ENCODE results near the gene NFKBIZ. TPM values are rescaled to one million over a fixed set of nuclear protein-coding genes. Genes with fewer than 3 reads are reported as not detected.

NFKBIZ gene
- total RNA-seq, 1 donor from 2014 or later = 224 TPM

DNA sequence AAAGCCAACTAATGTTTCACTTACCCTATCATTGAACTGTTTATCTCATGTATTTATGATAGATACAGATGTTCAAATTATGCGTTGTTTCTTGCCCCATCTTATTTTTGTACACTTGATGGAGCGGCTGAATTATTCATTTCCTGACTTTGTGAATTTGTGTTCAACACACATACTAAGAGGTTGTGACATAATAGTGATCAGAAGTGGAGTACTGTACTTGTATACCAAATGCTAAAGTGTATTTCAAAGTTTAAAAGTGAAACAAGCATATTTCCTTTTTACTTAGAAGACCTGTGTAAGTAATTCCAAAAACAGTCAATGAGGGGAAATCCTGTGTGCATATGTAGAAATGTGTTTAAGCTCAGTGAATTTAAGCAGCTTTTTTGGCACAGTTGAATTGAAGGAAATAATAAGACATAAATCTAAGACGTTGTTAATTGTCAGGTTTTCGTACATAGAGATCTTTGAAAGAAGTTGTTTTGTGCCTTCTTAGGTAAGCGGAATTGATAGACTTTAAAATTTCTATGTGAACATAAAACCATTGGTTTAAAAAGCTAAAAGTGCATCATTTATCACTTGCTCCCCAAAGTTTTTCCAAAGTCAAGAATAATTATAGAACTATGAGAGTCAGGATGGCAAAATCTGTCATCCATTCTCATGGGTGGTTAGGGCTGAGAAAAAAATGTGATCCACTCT is 1.9 kb downstream of the NFKBIZ start:
- peak; percentile 26 for DNase-seq (ENCODE audit: low read depth)

DNA sequence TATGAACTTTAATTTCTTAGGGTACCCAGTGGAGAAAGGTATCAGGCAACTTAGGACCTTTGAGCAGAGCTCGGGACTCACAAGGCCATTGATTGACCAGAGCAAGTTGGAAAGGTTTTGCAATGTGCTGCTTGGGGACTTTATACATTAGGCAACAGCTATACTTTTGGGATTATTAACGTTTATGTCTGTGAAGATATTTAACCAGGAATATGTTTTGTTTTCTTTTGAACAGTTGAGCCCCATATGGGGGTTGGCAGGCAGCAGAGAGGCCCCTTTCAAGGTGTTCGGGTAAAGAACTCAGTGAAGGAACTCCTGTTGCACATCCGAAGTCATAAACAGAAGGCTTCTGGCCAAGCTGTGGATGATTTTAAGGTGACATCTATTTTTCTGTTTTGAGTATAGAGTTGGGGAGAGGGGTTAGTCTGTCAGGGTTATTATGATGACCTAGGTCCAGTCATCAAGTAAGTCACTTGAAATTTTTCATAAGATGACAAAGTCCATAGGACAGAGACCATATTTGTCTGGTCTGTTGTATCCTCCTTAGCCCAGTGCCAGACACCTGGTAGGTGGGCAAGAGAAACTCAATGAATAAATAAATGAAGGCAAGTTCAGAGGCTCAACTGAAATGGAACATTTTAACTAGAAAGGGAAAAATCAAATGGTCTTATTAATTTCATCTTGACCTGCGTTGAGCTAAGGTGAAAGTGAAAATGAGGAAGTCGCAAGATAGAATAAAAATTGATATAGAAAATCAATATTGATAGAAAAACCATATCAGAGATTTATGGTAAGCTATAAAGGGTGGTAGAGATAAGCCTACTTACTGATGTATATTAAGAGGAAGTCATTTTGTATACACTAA is 2.8 kb downstream of the NFKBIZ start:
- DNase-seq (ENCODE audit: low read depth) = peak; percentile 26

DNA sequence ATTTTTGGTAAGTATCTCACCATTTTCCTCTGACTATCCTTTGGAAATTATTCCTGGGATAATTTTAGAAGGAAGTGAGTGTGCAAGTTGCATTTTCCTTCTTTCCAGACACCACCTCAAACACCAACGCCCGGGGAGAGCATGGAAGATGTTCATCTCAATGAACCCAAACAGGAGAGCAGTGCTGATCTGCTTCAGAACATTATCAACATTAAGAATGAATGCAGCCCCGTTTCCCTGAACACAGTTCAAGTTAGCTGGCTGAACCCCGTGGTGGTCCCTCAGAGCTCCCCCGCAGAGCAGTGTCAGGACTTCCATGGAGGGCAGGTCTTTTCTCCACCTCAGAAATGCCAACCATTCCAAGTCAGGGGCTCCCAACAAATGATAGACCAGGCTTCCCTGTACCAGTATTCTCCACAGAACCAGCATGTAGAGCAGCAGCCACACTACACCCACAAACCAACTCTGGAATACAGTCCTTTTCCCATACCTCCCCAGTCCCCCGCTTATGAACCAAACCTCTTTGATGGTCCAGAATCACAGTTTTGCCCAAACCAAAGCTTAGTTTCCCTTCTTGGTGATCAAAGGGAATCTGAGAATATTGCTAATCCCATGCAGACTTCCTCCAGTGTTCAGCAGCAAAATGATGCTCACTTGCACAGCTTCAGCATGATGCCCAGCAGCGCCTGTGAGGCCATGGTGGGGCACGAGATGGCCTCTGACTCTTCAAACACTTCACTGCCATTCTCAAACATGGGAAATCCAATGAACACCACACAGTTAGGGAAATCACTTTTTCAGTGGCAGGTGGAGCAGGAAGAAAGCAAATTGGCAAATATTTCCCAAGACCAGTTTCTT is 3.9 kb downstream of the NFKBIZ start:
- peak; percentile 12 for DNase-seq (ENCODE audit: low read depth)

DNA sequence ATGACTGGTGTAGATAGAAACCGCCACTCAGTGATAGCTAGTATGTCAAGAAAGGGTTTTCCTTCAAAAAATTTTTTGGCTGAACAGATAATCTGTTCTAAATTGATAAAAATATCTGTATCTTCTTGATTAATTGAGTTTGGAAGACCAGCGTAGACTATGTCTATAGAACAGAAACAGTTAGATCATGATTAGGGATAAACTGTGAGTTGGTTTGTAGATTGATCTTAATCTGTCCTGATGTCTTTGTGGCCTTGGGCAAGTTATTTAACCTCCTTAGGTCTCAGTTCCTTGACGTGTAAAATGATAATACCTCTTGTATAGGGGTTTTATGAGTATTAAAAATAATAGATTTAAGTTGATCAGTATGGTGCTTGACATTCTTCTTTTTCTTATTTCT is 4.7 kb downstream of the NFKBIZ start:
- DNase-seq (ENCODE audit: low read depth) = peak; percentile 16

DNA sequence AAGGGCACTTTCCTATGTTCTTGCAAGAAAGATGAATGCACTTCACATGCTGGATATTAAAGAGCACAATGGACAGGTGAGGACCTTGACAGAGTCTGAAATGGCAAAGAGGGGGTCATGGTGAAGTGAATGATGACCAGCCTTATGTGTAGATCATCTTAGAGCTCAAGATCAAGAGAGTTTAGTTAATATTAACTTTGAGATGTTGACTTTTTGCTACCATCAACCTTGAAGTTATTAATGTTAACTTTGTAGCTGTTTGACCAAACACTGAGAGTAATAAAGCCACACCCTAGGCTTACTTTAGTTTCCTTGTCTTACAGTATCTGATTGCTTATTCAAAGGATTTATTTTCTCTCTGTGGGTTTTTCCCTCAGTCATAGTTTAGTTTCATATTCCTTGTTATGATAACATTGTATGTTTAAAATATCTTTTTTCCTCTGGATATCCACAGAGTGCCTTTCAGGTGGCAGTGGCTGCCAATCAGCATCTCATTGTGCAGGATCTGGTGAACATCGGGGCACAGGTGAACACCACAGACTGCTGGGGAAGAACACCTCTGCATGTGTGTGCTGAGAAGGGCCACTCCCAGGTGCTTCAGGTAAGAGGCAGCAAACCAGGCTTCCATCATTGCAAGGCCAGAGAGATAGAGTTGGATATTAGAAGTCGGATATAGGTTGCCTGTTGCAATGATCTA is 5.4 kb downstream of the NFKBIZ start:
- DNase-seq (ENCODE audit: low read depth) = peak; percentile 41

DNA sequence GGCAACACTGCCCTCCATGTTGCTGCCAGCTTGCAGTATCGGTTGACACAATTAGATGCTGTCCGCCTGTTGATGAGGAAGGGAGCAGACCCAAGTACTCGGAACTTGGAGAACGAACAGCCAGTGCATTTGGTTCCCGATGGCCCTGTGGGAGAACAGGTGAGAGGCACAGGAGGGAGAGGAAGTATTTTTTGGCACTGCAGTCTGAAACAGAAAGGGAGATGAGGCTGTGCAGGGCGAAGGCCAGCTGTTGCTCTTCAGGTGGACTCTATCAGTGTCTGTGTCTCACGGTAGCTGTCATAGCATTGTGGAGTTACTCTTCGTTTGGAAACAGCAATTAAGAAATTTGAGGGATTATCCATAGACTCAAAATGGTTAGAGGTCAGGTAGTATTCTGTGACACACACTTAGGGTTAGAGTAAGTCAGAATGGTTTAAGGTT is 8.0 kb downstream of the NFKBIZ start:
- DNase-seq (ENCODE audit: low read depth) = peak; percentile 23

DNA sequence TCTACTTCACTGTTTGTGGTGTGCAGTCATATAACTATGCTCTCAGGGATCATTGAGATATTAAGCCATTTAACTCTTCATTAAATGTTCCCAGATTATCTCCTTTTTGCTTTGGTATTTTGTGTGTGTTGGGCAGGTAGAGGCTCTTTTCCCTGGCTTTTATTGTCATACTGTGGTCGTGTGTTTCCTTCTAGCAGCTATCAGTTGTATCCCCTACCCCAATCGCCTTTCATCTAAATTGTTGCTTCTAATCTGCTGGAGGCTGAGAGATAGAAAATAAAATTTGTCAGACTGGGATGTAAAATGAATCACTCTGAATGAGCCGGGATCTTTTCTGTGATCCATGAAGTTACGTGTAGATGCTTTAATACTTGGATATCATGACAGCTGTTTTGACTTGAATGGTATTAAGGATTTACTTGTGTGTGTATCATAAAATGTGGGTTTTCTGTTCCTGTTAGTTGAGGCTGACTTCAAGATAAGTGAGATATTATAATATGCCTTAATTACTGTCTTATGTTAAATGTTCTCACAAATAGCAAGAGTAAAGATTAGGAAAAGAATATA is 9.2 kb downstream of the NFKBIZ start:
- DNase-seq (ENCODE audit: low read depth) = peak; percentile 27

DNA sequence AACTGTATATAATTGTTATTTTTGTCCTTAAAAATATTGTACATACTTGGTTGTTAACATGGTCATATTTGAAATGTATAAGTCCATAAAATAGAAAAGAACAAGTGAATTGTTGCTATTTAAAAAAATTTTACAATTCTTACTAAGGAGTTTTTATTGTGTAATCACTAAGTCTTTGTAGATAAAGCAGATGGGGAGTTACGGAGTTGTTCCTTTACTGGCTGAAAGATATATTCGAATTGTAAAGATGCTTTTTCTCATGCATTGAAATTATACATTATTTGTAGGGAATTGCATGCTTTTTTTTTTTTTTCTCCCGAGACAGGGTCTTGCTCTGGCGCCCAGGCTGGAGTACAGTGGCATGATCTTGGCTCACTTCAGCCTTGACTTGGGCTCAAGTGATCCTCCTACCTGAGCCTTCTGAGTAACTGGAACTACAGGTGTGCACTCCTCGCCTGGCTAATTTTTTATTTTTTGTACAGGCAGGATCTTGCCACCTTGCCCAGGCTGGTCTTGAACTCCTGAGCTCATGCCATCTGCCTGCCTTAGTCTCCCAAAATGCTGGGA is 10.7 kb downstream of the NFKBIZ start:
- DNase-seq (ENCODE audit: low read depth) = peak; percentile 23

DNA sequence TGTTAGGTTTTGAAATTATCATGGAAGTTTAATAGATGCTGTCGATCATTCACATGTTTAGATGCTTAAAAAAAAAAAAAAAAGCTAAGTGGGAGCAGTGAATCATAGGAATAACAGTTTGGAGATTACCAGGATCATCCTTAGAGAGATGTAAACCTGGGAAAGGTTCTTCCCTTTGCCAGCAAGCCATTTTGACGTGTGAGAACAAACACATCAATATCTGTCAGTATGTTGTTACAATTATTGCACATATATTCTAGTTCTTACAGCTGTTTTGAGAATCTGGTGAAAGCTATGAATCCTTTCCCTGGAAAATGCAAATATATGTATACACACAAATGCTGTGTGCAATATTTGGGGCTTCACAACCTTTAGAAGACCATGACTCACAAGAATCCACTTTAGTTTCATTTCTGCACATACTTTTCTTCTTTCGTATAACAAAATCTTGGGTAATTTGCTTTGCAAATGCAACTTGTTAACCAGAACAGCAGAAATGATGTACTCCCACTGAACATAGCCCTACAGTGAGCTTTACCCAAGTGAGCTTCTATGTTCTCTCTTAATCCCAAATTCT is 12.0 kb downstream of the NFKBIZ start:
- no peak for DNase-seq (ENCODE audit: low read depth)

DNA sequence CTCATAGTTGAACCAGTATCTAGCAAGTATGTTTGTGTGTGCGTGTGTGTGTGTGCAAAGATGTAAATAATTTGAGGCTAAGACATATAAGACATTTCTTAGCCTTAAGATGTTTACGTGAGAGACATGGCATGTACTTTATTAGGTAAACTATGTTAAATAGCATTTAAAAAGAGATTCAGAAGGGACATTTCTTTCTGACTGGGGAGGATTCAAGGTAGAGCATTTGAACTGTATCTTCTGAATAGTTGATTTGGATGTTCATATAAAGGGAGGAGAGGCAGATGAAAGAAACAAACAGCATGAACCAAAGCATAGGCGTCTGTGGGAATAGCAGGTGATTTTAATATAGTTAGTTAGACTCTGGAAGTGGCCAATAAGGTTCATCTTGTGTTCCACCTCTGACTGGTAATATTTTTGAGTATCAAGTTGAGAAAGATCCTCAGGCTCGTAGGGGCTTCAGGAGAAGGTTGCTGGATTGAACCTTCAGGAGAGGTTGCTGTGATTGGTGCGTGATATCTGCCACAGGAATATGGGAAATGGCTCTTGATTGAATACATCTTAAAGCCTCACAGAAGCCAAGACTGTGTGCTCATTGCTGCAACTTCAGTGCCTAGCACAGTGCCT is 12.6 kb downstream of the NFKBIZ start:
- peak; percentile 79 for DNase-seq (ENCODE audit: low read depth)

DNA sequence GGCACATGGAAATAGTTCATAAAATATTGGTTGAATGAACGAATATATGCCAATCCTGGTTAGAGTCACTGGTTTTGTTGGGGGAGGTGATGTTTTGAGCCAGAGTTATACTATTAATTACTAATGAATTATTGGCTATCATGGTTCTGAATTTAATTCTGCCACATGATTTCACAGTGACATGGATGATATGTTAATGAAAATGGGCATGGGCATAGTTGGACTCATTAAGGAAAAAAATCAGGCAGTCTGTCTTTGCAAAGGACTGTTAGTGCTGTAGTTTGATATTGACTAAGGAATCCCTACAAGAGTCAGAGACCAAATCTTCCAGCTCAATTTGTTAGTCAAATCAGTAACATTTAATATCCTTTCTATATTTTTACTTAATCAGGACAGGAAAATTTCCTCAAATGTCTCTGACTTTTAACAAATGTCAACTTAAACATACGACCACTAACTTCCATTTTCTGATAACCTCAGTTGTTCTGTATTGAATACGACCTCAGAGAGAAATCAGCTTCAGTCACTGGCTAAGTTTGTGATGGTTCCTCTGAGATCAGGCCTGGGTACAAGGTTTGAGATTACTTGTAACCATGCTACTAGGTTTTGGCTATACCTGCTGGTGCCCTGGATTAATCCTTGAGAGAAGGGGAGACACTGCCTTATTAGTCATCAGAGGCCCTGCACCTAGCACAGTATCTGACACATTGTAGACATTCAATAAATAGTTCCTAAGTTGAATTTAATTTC is 13.3 kb downstream of the NFKBIZ start:
- peak; percentile 82 for DNase-seq (ENCODE audit: low read depth)

DNA sequence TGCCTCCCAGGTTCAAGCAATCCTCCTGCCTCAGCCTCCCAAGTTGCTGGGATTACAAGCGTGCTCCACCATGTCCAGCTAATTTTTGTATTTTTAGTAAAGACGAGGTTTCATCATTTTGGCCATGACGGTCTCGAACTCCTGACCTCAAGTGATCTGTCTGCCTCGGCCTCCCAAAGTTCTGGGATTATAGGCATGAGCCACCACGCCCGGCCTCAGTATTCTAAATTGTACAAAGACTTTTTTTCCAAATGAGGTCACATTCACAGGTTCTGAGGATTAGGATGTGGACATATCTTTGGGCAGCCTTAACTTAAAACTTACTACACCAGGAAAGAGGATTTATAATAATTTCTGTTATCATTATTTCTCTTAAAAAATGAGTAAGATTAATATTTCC is 15.6 kb downstream of the NFKBIZ start:
- peak; percentile 33 for DNase-seq (ENCODE audit: low read depth)

DNA sequence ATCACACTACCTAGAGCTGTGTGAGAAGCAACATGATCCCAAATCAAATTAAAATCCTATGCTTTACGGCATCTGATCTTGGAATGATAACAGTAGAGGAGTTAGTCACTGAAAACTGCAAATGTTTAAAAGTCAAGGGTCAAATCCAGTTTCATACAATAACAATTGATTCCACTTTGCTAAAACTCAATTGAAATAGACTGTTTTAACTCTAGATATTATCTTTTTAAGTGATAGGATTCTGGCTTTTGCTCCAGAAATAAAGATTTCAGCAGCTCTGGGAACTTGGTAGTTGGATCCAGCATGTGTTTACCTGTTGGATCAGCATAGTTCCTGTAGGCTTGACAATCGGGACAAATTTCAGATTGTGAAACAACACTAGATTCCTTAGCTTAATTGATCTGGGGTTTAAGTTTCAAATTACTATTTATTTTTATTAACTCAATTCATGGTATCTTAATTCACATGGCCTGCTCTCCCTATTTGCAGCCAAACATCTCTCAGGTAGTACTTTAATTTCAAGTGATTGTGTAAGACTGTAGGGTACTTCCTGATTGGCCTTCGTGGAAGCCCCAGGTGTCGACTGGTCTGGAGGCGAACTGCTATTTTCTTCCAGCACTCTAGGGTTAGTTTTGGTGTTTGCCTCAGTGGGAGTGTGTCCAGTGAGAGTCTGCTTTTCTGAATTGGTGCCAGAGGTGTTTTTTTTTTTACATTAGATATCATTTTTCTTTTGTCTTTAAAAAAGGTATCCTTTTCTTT is 16.6 kb downstream of the NFKBIZ start:
- peak; percentile 56 for DNase-seq (ENCODE audit: low read depth)

DNA sequence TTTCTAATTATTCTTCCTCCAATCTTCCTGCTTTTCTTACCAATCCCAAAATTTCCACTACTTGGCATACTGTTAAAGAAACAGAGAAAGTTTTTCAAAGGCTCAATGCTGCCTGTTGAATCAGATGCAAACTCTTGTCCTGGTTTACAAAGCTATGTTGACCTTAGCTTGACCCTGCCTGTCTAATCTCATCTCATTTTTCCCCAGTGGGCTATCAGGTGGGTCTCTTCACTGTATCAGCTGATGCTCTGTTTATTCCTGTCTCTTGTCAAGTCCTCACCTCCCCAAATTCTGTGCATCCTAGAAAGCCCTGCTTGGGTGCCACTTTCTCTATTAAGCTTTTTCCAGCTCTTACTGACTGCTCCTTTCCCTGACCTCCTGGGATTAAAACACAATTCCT is 18.2 kb downstream of the NFKBIZ start:
- DNase-seq (ENCODE audit: low read depth) = peak; percentile 28

DNA sequence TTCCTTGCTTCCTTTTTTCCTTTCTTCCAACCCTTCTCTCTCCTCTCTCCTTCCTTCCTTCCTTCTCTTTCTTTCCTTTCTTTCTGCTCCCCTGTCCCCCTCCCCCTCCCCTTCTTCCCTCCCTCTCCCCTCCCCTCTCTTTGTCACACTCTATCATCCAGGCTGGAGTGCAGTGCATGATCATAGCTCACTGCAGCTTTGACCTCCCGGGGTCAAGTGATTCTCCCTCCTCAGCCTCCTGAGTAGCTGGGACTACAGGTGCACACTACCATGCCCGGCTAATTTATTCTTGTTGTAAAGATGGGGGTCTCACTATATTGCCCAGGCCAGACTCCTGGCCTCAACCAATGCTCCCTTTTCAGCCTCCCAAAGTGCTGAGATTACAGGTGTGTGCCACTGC is 18.7 kb downstream of the NFKBIZ start:
- DNase-seq (ENCODE audit: low read depth) = peak; percentile 25

DNA sequence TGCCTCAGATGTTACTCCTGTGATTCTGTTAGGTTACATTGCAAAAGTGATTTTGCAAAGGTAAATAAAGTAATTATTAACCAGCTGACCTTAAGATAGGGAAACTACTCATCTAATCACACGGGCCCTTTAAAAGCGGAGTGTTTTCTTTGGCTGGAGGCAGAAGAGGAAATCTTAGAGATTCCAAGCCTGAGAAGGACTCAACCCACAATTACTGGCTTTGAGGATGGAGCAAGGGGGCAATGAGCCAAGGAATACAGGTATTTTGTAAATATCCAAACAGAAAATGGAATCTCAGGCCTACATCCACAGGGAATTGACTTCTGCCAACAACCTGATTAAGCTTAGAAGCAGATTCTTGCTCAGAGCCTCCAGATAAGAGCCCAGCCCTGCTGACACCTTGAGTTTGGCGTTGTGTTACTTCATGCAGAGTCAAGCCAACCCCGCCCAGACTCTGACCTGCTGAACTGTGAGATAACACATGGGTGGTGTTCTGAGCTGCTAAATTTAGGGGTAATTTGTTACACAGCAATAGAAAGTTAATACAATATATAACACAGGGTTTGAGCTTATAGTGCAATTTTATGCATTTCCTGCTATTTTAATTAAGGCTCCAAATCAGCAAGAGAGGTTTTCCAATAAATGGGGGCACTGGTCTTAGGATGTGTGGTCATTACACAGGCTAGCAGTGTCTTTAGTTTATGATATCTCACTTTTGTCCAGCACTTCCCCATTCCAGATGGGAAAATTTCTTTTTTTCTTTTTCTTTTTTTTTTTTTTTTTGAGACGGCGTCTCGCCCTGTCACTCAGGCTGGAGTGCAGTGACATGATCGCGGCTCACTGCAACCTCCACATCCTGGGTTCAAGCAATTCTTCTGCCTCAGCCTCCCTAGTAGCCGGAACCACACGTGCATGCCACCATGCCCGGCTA is 19.5 kb downstream of the NFKBIZ start:
- peak; percentile 93 for DNase-seq (ENCODE audit: low read depth)

DNA sequence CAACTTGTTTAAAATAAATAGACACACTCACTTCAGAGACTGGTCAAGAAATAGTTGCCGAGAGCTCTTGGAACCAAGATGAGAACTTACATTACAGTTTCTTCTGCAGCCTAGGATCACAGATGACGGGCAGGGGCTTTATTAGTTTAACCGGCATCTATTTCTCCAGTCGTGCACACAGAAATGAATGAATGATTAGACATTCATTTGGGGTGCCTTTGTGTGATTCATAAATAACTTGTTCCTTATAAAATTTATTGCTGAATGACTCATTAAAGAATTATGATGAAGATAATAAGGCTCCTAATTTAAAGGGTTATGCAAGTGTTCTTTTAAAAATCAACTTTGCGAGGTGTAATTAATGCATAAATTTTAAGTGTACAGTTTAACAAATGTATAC is 20.8 kb downstream of the NFKBIZ start:
- no peak for DNase-seq (ENCODE audit: low read depth)

Data from renal cortical epithelial cell (primary cell).